Calu3 (cell line): ENCODE data around the gene USF2. TPM values are rescaled to one million over a fixed set of nuclear protein-coding genes. Genes with fewer than 3 reads are reported as not detected.

ENCODE experiments used
- BruUV-seq: library from RNA; stranded (reverse); fragments of 400-500 nt; replicated peaks from 2 replicates; lab custom pipeline; 2021; lab: Mats Ljungman, UMichigan
- CTCF ChIA-PET: fragments of 300-600 bp; sonication (Branson Sonifier 250); formaldehyde crosslinking; loops from one replicate; lab custom pipeline; 2022; ENCODE audit warnings: antibody characterized with exemption; lab: Charles Lee
- DNase-seq: peaks from one replicate; pipeline ENCODE4 v3.0.0; 2022
- H3K27ac Mint-ChIP-seq: one replicate; pipeline ENCODE4 v1.8.0; 2022; ENCODE audit warnings: mixed read lengths; ENCODE audit not compliant: unreplicated experiment
- H3K27me3 Mint-ChIP-seq: one replicate; pipeline ENCODE4 v1.8.0; 2022; ENCODE audit warnings: mixed read lengths; ENCODE audit not compliant: unreplicated experiment
- H3K36me3 Mint-ChIP-seq: one replicate; pipeline ENCODE4 v1.8.0; 2022; ENCODE audit warnings: mild to moderate bottlenecking, moderate library complexity, mixed read lengths; ENCODE audit not compliant: insufficient read depth, unreplicated experiment
- H3K4me1 Mint-ChIP-seq: one replicate; pipeline ENCODE4 v1.8.0; 2022; ENCODE audit warnings: mild to moderate bottlenecking, low read depth, mixed read lengths; ENCODE audit not compliant: unreplicated experiment
- H3K4me3 Mint-ChIP-seq: one replicate; pipeline ENCODE4 v1.8.0; 2022; ENCODE audit warnings: mild to moderate bottlenecking, low read depth, moderate library complexity, mixed read lengths; ENCODE audit not compliant: unreplicated experiment
- H3K9me3 Mint-ChIP-seq: one replicate; pipeline ENCODE4 v1.8.0; 2022; ENCODE audit warnings: low read depth, mixed read lengths; ENCODE audit not compliant: unreplicated experiment
- CTCF ChIP-seq: fragments of 200-600 bp; IDR thresholded peaks from one replicate; pipeline ENCODE4 v1.8.0; 2022; ENCODE audit warnings: antibody characterized with exemption; ENCODE audit not compliant: unreplicated experiment
- intact Hi-C: fragments of 100-400 bp; cut with micrococcal nuclease; formaldehyde crosslinking; loops from one replicate; pipeline ENCODE4 v1.10.0; 2022; ENCODE audit not compliant: unreplicated experiment
- total RNA-seq: library from RNA; stranded (reverse); gene quantifications from 2 replicates; pipeline ENCODE4 v1.2.3, GENCODE V29; 2022

Gene USF2
- total RNA-seq, 1 experiment from 2014 or later, result 127 TPM

GRCh38 chr19:35294859-35295791 lies 26.4 kb downstream of the USF2 start:
- Mint-ChIP-seq H3K9me3 (no peaks in the 10 kb centered on the region), H3K27ac (no peak overlapping the region), H3K4me3 (no peak overlapping the region), H3K36me3 (no peaks in the 10 kb centered on the region), H3K4me1 (no peaks in the 10 kb centered on the region), H3K27me3 (peaks cover 46% of the 10 kb centered on the region)
- intact Hi-C loops, result no loop called here
- CTCF ChIA-PET, result no interaction called here
- no TSS peak for BruUV-seq
- TF ChIP-seq CTCF, result no peak
- DNase-seq, result no peak

GRCh38 chr19:35295792-35296462 lies 27.2 kb downstream of the USF2 start:
- H3K27ac Mint-ChIP-seq, result no peak overlapping the region
- H3K9me3 Mint-ChIP-seq, result no peaks in the 10 kb centered on the region
- no peak for DNase-seq
- CTCF ChIA-PET, result no interaction called here
- peaks cover 39% of the 10 kb centered on the region for H3K27me3 Mint-ChIP-seq
- no TSS peak for BruUV-seq
- no peak for TF ChIP-seq CTCF
- H3K36me3 Mint-ChIP-seq, result no peaks in the 10 kb centered on the region
- no peak overlapping the region for H3K4me3 Mint-ChIP-seq
- H3K4me1 Mint-ChIP-seq, result no peaks in the 10 kb centered on the region
- intact Hi-C loops, result no loop called here

- Mint-ChIP-seq H3K4me3 (no peak overlapping the region), H3K27me3 (peaks cover 29% of the 10 kb centered on the region), H3K27ac (no peak overlapping the region), H3K4me1 (no peaks in the 10 kb centered on the region), H3K36me3 (no peaks in the 10 kb centered on the region), H3K9me3 (no peaks in the 10 kb centered on the region)
- TF ChIP-seq CTCF, result no peak
- BruUV-seq, result no TSS peak
- intact Hi-C loops, result no loop called here
- CTCF ChIA-PET, result no interaction called here
- DNase-seq, result no peak
These were observed 28.1 kb downstream of the USF2 start for GRCh38 chr19:35296644-35297514.

GRCh38 chr19:35297515-35297848 lies 28.7 kb downstream of the USF2 start:
- Mint-ChIP-seq H3K4me1 (no peaks in the 10 kb centered on the region), H3K4me3 (no peak overlapping the region), H3K27ac (no peak overlapping the region), H3K36me3 (no peaks in the 10 kb centered on the region), H3K27me3 (peaks cover 23% of the 10 kb centered on the region), H3K9me3 (no peaks in the 10 kb centered on the region)
- no TSS peak for BruUV-seq
- intact Hi-C loops, result no loop called here
- no peak for DNase-seq
- no peak for TF ChIP-seq CTCF
- CTCF ChIA-PET, result no interaction called here
